KMS-11 (cell line): ENCODE measurements around the gene KCNH3.

Experiments used
- H2AFZ ChIP-seq: fragments of 200-600 bp; sonication (generic); 2 replicates; pipeline ENCODE4 v1.6.1; 2016; ENCODE audit warnings: antibody characterized with exemption, mixed run types, low read depth
- H3K27ac ChIP-seq: fragments of 200-600 bp; sonication (generic); 2 replicates; pipeline ENCODE4 v1.6.1; 2016; ENCODE audit warnings: mild to moderate bottlenecking, mixed run types
- H3K27me3 ChIP-seq: fragments of 200-600 bp; sonication (generic); 2 replicates; pipeline ENCODE4 v1.6.1; 2017; ENCODE audit warnings: mild to moderate bottlenecking, low read depth, mixed run types, moderate library complexity; ENCODE audit not compliant: insufficient read depth
- H3K36me3 ChIP-seq: fragments of 200-600 bp; sonication (generic); 2 replicates; pipeline ENCODE4 v1.6.1; 2017; ENCODE audit warnings: mild to moderate bottlenecking, mixed run types; ENCODE audit not compliant: insufficient read depth
- H3K4me1 ChIP-seq: fragments of 200-600 bp; sonication (generic); 2 replicates; pipeline ENCODE4 v1.6.1; 2016; ENCODE audit warnings: mild to moderate bottlenecking, low read depth, mixed run types; ENCODE audit not compliant: poor library complexity, severe bottlenecking
- H3K4me2 ChIP-seq: fragments of 200-600 bp; sonication (generic); 2 replicates; pipeline ENCODE4 v1.7.0; 2016; ENCODE audit warnings: mild to moderate bottlenecking, mixed run types
- H3K4me3 ChIP-seq: fragments of 200-600 bp; sonication (generic); IDR thresholded peaks from 2 replicates; pipeline ENCODE4 v1.6.1; 2017; ENCODE audit warnings: low read depth, low read length, mixed read lengths; ENCODE audit not compliant: insufficient read depth
- H3K79me2 ChIP-seq: fragments of 200-600 bp; sonication (generic); 2 replicates; pipeline ENCODE4 v1.6.1; 2016; ENCODE audit warnings: low read depth, mixed run types; ENCODE audit not compliant: insufficient read depth
- H3K9ac ChIP-seq: fragments of 200-600 bp; sonication (generic); 2 replicates; pipeline ENCODE4 v1.6.1; 2016; ENCODE audit warnings: mild to moderate bottlenecking, mixed run types
- H4K20me1 ChIP-seq: fragments of 200-600 bp; sonication (generic); 2 replicates; pipeline ENCODE4 v1.6.1; 2016; ENCODE audit warnings: mild to moderate bottlenecking, mixed run types; ENCODE audit not compliant: insufficient read depth
- TF ChIP-seq, protein P1 (sequence below): fragments of 200-600 bp; sonication (generic); conservative IDR thresholded peaks from 2 replicates; pipeline ENCODE4 v1.6.1; 2017; ENCODE audit warnings: low read depth, mild to moderate bottlenecking, antibody characterized with exemption, low read length, moderate library complexity, mixed read lengths

KCNH3 gene

DNA sequence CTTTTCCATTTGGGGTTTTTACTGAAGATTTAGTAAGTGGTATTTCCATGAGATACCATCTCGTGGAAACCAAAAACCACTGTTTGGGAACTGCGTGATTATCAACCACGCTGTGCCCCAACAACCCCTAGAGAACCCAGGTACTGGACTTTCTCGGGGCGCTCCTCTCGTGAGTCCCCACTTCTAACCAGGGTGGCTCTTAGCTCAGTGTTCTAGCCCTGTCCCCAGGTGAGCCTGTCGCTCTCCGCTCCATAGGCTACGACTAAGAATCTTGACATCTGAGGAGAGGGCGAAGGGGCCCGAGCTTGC, 28.4 kb downstream of the KCNH3 start:
- no peaks in the 10 kb centered on the region for H3K27me3 ChIP-seq
- H3K4me2 ChIP-seq, result peak overlapping the region; percentile 88
- TF ChIP-seq, protein P1, sequence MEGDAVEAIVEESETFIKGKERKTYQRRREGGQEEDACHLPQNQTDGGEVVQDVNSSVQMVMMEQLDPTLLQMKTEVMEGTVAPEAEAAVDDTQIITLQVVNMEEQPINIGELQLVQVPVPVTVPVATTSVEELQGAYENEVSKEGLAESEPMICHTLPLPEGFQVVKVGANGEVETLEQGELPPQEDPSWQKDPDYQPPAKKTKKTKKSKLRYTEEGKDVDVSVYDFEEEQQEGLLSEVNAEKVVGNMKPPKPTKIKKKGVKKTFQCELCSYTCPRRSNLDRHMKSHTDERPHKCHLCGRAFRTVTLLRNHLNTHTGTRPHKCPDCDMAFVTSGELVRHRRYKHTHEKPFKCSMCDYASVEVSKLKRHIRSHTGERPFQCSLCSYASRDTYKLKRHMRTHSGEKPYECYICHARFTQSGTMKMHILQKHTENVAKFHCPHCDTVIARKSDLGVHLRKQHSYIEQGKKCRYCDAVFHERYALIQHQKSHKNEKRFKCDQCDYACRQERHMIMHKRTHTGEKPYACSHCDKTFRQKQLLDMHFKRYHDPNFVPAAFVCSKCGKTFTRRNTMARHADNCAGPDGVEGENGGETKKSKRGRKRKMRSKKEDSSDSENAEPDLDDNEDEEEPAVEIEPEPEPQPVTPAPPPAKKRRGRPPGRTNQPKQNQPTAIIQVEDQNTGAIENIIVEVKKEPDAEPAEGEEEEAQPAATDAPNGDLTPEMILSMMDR, result no peak
- H4K20me1 ChIP-seq, result no peaks in the 10 kb centered on the region
- H3K9ac ChIP-seq, result peak overlapping the region; percentile 92
- H3K36me3 ChIP-seq, result no peaks in the 10 kb centered on the region
- peak overlapping the region; percentile 21 for H3K4me3 ChIP-seq
- H3K4me1 ChIP-seq, result peaks cover 23% of the 10 kb centered on the region
- H3K27ac ChIP-seq, result peak overlapping the region; percentile 78
- H3K79me2 ChIP-seq, result peaks cover 37% of the 10 kb centered on the region
- peak overlapping the region; percentile 95 for H2AFZ ChIP-seq

DNA sequence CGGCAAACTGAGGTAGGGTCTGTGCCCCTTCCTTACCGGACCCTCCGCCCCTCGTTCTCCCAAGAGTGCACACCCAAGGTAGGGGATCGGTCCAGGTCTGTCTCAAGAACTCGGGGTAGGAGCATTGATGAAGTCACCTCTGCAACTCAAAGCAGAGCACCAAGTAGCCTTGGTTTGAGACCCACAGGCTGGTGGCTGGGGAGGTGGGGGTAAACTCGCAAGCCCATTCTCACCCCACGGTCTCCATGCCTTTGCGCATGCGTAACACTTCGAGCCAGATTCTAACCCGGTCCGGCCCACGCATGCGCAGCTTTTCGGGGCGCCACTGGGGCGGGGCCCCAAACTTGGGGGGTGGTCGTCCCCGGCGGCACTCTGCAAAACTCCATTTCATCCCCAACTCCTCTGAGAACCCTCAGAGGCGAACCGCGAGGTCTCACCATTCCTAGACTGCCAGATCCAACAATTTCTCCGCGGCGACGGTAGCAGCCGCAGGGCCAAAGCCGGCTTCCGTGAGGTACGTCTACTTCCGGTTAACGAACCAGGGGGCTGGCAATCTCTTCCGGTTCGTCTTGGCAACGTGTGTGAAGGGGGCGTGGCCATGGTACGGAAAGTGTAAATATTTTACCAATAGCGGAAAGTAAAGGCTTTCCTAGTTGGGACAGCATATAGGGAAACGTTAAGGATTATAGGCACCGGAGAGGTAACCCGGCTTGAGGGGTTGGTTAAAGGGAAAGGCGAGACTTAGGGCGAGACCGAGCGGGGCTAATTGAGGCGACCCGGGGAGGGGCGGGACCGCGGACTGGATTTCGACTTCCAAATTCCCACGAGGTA, 29.0 kb downstream of the KCNH3 start, which contains the start of gene MCRS1:
MCRS1 (minus strand) TSS at position 532 of the 831 bp plus-strand sequence. CDS start 1,411 bp downstream, outside the sequence.
- peaks cover 37% of the 10 kb centered on the region for H3K79me2 ChIP-seq
- H2AFZ ChIP-seq, result peak within 1 kb of the TSS; percentile 95
- H3K27me3 ChIP-seq, result no peaks in the 10 kb centered on the region
- H3K4me3 ChIP-seq, result peak within 1 kb of the TSS; percentile 22
- peaks cover 23% of the 10 kb centered on the region for H3K4me1 ChIP-seq
- H3K27ac ChIP-seq, result peak within 1 kb of the TSS; percentile 78
- no peaks in the 10 kb centered on the region for H4K20me1 ChIP-seq
- TF ChIP-seq, protein P1, result no peak
- peak within 1 kb of the TSS; percentile 88 for H3K4me2 ChIP-seq
- H3K9ac ChIP-seq, result peak within 1 kb of the TSS; percentile 92
- H3K36me3 ChIP-seq, result no peaks in the 10 kb centered on the region

DNA sequence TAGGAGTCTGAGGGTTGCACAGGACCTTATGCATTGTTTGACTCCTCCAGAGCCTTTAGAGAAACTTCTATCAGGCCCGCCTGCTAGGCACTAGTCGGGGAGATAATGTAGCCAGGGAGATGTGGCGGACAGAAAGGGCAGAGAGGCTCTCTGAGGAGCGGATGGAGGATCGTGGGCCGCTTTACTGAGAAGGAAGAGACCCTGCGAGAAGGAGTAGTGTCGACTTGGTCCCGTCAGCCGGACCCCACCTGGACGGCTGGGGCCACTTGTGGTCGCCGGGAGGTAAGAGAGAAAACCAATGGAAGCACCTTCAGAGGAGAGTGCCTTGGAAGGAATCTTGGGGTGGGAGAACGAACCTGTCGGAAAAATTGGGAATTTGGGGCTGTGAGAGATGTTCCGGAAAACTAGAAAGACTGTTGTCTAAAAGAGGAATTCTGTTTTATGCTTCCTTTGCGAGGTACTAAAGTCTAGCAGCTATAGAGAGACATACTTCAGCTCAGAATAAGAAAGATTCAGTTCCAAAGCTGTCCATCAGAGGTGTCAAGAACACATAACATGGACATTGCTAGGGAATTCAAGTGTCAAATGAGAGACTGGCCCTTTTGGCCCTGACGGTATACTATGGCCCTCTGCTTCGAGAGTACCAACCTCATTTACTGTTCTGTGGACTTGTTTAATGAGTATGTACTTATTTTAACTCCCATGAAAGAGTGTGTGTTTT, 29.8 kb downstream of the KCNH3 start:
- no peaks in the 10 kb centered on the region for H4K20me1 ChIP-seq
- H3K9ac ChIP-seq, result peak overlapping the region; percentile 92
- H3K79me2 ChIP-seq, result peaks cover 37% of the 10 kb centered on the region
- H3K36me3 ChIP-seq, result no peaks in the 10 kb centered on the region; the same call in 1 of the 2 replicates
- peak overlapping the region; percentile 22 for H3K4me3 ChIP-seq
- H3K4me1 ChIP-seq, result peaks cover 23% of the 10 kb centered on the region
- H2AFZ ChIP-seq, result peak overlapping the region; percentile 95
- no peaks in the 10 kb centered on the region for H3K27me3 ChIP-seq
- H3K27ac ChIP-seq, result peak overlapping the region; percentile 78
- TF ChIP-seq, protein P1, result no peak
- H3K4me2 ChIP-seq, result peak overlapping the region; percentile 88

DNA sequence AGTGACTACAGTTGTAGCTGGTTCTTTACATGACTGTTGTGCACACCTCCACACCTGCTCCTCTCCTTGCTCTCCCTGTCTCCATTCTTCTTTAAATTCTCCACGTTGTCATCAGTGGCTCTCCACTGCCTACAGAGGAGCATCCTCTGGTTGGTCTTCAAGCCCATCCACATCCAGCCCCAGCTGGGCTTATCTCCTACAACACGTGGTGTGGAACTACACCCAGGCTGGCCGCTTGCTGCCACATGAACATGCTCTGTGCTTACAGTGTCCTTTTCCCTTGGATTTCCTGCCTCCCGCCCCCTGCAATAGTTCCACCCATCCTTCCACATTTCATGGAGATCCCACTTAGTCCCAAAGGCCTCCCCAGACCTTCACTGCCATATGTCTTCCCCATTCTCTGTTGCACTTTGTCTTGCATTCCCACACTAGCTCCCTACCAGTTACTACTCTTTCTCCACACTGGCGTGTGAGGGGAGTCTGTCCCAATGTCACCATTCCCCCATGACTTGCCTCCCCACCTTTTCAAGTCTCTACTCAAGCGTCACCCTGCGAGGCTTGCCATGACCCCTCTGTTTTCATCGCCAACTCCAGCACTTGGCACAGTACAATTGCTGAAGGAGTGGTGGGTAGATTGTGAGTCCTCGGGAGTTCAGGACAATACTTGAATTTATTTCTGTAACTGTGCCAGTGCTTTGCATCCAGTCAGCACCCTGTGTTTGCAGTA, 38.9 kb downstream of the KCNH3 start:
- Histone ChIP-seq H3K27ac (no peak overlapping the region), H3K27me3 (no peaks in the 10 kb centered on the region), H3K9ac (no peak overlapping the region), H3K4me1 (peaks cover 33% of the 10 kb centered on the region), H2AFZ (no peak overlapping the region), H4K20me1 (no peaks in the 10 kb centered on the region), H3K36me3 (no peaks in the 10 kb centered on the region; the same call in 1 of the 2 replicates), H3K79me2 (no peaks in the 10 kb centered on the region), H3K4me3 (no peak overlapping the region), H3K4me2 (no peak overlapping the region)
- TF ChIP-seq, protein P1, result no peak
